Activated CD4-positive, alpha-beta T cell treated with anti-CD3 and anti-CD28 coated beads for 24 hours (primary cell): Measurements from ENCODE around the gene GPR180.

ENCODE experiments used
- DNase-seq, 2 donors: peaks; one replicate each; pipeline ENCODE4 v3.0.0-alpha.2; 2020; ENCODE audit warnings: low read depth in 2 of 2

The GPR180 gene

GRCh38 chr13:94646904-94647303 is 45.2 kb downstream of the GPR180 start:
- DNase-seq = no peak

GRCh38 chr13:94656176-94656575 is 54.5 kb downstream of the GPR180 start:
- no peak for DNase-seq

- DNase-seq = no peak
Measured at GRCh38 chr13:94656766-94657165, 55.1 kb downstream of the GPR180 start.

GRCh38 chr13:94657167-94657566 is 55.5 kb downstream of the GPR180 start:
- DNase-seq = no peak

GRCh38 chr13:94658926-94659597 is 57.4 kb downstream of the GPR180 start:
- no peak for DNase-seq

GRCh38 chr13:94659598-94659946 is 57.9 kb downstream of the GPR180 start:
- DNase-seq = no peak

GRCh38 chr13:94660695-94661326 is 59.2 kb downstream of the GPR180 start:
- no peak for DNase-seq

GRCh38 chr13:94661406-94661805 is 59.7 kb downstream of the GPR180 start:
- DNase-seq = no peak

GRCh38 chr13:94662274-94662945 is 60.8 kb downstream of the GPR180 start:
- DNase-seq = no peak

- DNase-seq = no peak
Measured at GRCh38 chr13:94664889-94665288, 63.2 kb downstream of the GPR180 start.

- DNase-seq = no peak
Measured at GRCh38 chr13:94666065-94666464, 64.4 kb downstream of the GPR180 start.

- DNase-seq = no peak
Measured at GRCh38 chr13:94667190-94667589, 65.5 kb downstream of the GPR180 start.

GRCh38 chr13:94672400-94672799 is 70.7 kb downstream of the GPR180 start:
- DNase-seq = no peak

GRCh38 chr13:94673851-94674250 is 72.2 kb downstream of the GPR180 start:
- DNase-seq = no peak

GRCh38 chr13:94674609-94675348 is 73.1 kb downstream of the GPR180 start:
- peak; percentile 42 to 50 for DNase-seq

GRCh38 chr13:94677799-94678198 is 76.1 kb downstream of the GPR180 start:
- no peak for DNase-seq

GRCh38 chr13:94678845-94679244 is 77.2 kb downstream of the GPR180 start:
- DNase-seq = no peak

GRCh38 chr13:94679614-94680013 is 78.0 kb downstream of the GPR180 start:
- DNase-seq = no peak

GRCh38 chr13:94682229-94682628 is 80.6 kb downstream of the GPR180 start:
- no peak for DNase-seq

- DNase-seq = no peak
Measured at GRCh38 chr13:94683409-94683808, 81.8 kb downstream of the GPR180 start.
